Heart left ventricle (tissue), 16 donors: Measurements from ENCODE around the gene SCN2B. TPM values are rescaled to one million over a fixed set of nuclear protein-coding genes. Genes with fewer than 3 reads are reported as not detected.
"Not testable (repeated sequence)": the region's sequence is repeated elsewhere in the genome, so short reads cannot be mapped to it uniquely, and the experiment has no call there.

Source experiments
- ATAC-seq, 4 donors: fragments of 200-7000 bp; cut with Tn5 transposase; one replicate each; pipeline ENCODE4 v1.9.1; 2020 to 2022; ENCODE audit warnings: moderate library complexity in 4 of 4, mild to moderate bottlenecking in 3 of 4, moderate number of reproducible peaks in 1 of 4
- DNase-seq, 5 donors: peaks; one replicate each; pipeline ENCODE4 v3.0.0-alpha.2; 2020
- H3K27ac ChIP-seq, 12 donors: fragments of 200-600 bp; sonication (generic) in 4 of 12; one replicate each; pipeline versions ENCODE4 v1.5.0 to v1.8.0; 2016 to 2022; ENCODE audit warnings: mild to moderate bottlenecking in 2 of 12
- H3K27me3 ChIP-seq, 9 donors: fragments of 200-600 bp; sonication (generic) in 2 of 9; one replicate each; pipeline versions ENCODE4 v1.5.1 to v1.8.0; 2016 to 2022; ENCODE audit warnings: mild to moderate bottlenecking in 3 of 9
- H3K36me3 ChIP-seq, 9 donors: fragments of 200-600 bp; sonication (generic) in 2 of 9; one replicate each; pipeline versions ENCODE4 v1.5.0 to v1.8.0; 2018 to 2022; ENCODE audit warnings: mild to moderate bottlenecking in 2 of 9
- H3K4me1 ChIP-seq, 12 donors: fragments of 200-600 bp; sonication (generic) in 4 of 12; one replicate each; pipeline versions ENCODE4 v1.5.0 to v1.8.0; 2016 to 2022; ENCODE audit warnings: mild to moderate bottlenecking in 3 of 12
- H3K4me3 ChIP-seq, 12 donors: fragments of 200-600 bp; sonication (generic) in 4 of 12; one replicate each; pipeline versions ENCODE4 v1.5.0 to v1.8.0; 2017 to 2022; ENCODE audit warnings: mild to moderate bottlenecking in 9 of 12, moderate library complexity in 4 of 12
- H3K9me3 ChIP-seq, 12 donors: fragments of 200-600 bp; sonication (generic) in 4 of 12; one replicate each; pipeline versions ENCODE4 v1.5.0 to v1.8.0; 2016 to 2022; ENCODE audit warnings: mild to moderate bottlenecking in 1 of 12
- POLR2A ChIP-seq, 2 donors: fragments of 450-650 bp; IDR thresholded peaks; one replicate each; pipeline ENCODE4 v1.6.1; 2017; ENCODE audit warnings: antibody characterized with exemption in 2 of 2, mild to moderate bottlenecking in 2 of 2, moderate library complexity in 2 of 2
- WGBS, 4 donors: extraction: QIAGEN DNeasy Blood & Tissue Kit in 2 of 4; methylation state at CpG; one replicate each; pipeline versions ENCODE4 v1.1.5 to v1.1.7; 2013 to 2018; 5-methylcytosine and 5-hydroxymethylcytosine counted together
- intact Hi-C, 10 donors: fragments of 100-400 bp; cut with DNase I; formaldehyde crosslinking; loops; one replicate each; pipeline versions ENCODE4 v1.11.1 to v1.14.2; 2022
- polyA plus RNA-seq, 2 donors: library from polyadenylated mRNA; stranded (reverse); fragments of 200-250 nt; gene quantifications; one replicate each; pipeline ENCODE4 v1.2.3, GENCODE V29; 2013
- total RNA-seq, 9 donors: library from RNA; depleted of rRNA in 2 of 9; stranded (reverse); fragments of >200 nt in 2 of 9; fragmentation: NEBNext Ultra II Directional in 3 of 9; extraction: Animal tissue kit (Norgen Biotek cat#: 25700) in 3 of 9; gene quantifications; one replicate each; pipeline versions ENCODE4 v1.1.0 to v1.2.4, GENCODE V29; 2016 to 2023
- TF ChIP-seq, protein P1 (sequence below), 12 donors: fragments of 200-600 bp; sonication (generic) in 4 of 12; IDR thresholded peaks; one replicate each; pipeline versions ENCODE4 v1.5.0 to v1.8.0; 2018 to 2022; ENCODE audit warnings: antibody characterized with exemption in 12 of 12, mild to moderate bottlenecking in 5 of 12
- donor health status: ischemic (EF 13 %, LVEDD 7.1; RV severe dilation, severe dysfunction).
- donor health status: healthy with polysubstance abuse.
- donor health status: DM: no; HTN: yes; CAD: no.
- donor health status: DM: no; HTN: no; CAD: no.
- donor health status: ischemic (EF 25% LVEDD 6.9; RV normal size, moderate dysfunction).
- donor health status: ischemic (EF 25% LVEDD 5.7; RV mildly dilated, moderate dysfunction).
- donor health status: healthy.
- donor health status: DM: yes; HTN: yes; CAD: no.
- donor health status: ischemic (EF 35%, LVEDD 5.7; RV mildly dilated, moderate dysfunction).
- donor health status: nonischemic (EF 11% LVEDD 7.7; RV severe dilation, severe dysfunction).
- donor health status: DM: yes; HTN: yes; CAD: no.
- donor health status: PGD.
- donor health status: ischemic (EF 29% LVEDD 5.4; RV normal size, mild dysfunction).
- donor health status: nonischemic (EF 23%, LVEDD 6.1; RV moderate dilation, normal function).

Gene SCN2B
- total and polyA plus RNA-seq, 11 donors: 3.6 to 32.5 (median 11.8) TPM

DNA sequence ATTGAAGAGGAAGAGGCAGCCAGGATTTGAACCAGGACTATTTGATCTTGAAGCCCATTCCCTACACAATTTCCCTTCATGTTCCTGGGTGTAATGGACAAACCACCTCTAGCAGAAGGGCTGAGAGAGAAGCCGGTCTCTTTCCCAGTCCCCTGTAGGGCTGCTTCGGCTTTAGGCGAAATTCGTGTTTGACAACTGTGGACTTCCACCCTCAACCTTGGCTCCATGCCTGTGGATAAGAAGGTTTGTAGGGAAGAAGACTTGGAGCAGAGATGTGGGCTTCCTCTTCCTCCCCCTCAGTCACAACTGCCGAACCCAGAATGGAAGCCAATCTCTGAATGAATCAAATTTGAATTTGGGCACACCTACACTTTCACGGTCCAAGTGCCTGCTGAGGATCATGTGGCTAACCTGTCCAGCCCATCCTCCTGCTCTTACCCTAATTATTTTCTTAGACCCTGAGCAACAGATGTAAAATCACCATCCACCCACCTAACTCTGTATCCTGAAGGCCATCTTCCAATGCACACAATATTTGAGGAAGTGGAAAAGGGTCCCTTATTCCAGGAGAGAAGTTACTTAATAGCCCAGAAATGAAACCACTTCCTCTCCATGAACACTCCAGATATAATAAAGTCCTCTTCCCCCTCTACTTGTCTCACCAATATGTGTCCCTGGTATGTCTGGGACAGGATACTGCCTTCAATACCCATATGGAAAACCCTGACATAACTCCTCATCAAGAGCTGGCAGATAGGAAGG is 10.1 kb upstream of the SCN2B start:
- H3K27ac ChIP-seq: no peak overlapping the region
- peaks cover 0 to 37% (median 0%) of the 10 kb centered on the region in 12 donors for H3K4me1 ChIP-seq
- no peaks in the 10 kb centered on the region for H3K36me3 ChIP-seq
- no peaks in the 10 kb centered on the region for H3K9me3 ChIP-seq
- no peak for DNase-seq
- no peak for TF ChIP-seq POLR2A (IDR thresholded peaks at IDR 0.05)
- TF ChIP-seq, protein P1, sequence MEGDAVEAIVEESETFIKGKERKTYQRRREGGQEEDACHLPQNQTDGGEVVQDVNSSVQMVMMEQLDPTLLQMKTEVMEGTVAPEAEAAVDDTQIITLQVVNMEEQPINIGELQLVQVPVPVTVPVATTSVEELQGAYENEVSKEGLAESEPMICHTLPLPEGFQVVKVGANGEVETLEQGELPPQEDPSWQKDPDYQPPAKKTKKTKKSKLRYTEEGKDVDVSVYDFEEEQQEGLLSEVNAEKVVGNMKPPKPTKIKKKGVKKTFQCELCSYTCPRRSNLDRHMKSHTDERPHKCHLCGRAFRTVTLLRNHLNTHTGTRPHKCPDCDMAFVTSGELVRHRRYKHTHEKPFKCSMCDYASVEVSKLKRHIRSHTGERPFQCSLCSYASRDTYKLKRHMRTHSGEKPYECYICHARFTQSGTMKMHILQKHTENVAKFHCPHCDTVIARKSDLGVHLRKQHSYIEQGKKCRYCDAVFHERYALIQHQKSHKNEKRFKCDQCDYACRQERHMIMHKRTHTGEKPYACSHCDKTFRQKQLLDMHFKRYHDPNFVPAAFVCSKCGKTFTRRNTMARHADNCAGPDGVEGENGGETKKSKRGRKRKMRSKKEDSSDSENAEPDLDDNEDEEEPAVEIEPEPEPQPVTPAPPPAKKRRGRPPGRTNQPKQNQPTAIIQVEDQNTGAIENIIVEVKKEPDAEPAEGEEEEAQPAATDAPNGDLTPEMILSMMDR (IDR thresholded peaks at IDR 0.05): no peak
- intact Hi-C loops: no loop called here
- peak in 1 of 4 donors; percentile 24 for ATAC-seq
- 54 to 78% (median 65%) methylated on average over 6 of the region's 6 CpGs for WGBS, 4 donors
- H3K4me3 ChIP-seq: no peak overlapping the region
- H3K27me3 ChIP-seq: peaks cover 0 to 3% (median 0%) of the 10 kb centered on the region in 9 donors

DNA sequence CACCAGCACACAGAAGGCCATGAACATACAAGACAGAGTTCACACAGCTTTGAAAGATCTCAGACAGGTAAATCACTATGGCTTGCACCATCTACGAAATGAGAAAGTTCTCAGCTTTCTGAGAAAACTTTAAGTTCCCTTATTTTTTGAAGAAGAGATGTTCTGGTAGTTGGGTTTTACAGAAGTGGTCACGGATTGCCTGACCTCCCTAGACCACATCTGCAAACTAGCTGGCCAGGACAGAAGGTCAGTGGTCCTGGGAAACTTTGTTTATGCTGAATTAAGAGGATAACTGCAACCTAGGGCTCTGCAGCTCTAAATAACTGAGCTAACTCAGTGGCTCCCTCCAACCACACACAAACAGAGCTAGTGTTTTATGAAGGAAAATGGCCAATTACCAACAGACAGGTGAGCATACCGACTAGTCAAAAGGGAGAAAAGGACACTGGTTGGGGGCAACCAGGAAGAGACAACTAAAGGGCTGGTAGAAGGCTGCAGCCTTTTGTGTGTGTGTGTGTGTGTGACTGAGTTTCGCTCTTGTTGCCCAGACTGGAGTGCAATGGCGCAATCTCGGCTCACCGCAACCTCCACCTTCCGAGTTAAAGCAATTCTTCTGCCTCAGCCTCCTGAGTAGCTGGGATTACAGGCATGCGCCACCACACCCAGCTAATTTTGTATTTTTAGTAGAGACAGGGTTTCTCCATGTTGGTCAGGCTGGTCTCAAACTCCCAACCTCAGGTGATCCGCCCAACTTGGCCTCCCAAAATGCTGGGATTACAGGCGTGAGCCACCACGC is 8.5 kb upstream of the SCN2B start:
- intact Hi-C loops: no loop called here
- H3K4me3 ChIP-seq: no peak overlapping the region
- peaks cover 0 to 3% (median 0%) of the 10 kb centered on the region in 9 donors for H3K27me3 ChIP-seq
- peaks cover 0 to 48% (median 7%) of the 10 kb centered on the region in 12 donors for H3K4me1 ChIP-seq
- DNase-seq (no peak), ATAC-seq (no peak)
- no peaks in the 10 kb centered on the region for H3K9me3 ChIP-seq
- 92 to 94% (median 93%) methylated on average over 12 of the region's 12 CpGs for WGBS, 4 donors
- peak overlapping the region in 1 of 12 donors; percentile 27 for H3K27ac ChIP-seq
- no peaks in the 10 kb centered on the region for H3K36me3 ChIP-seq
- no peak for TF ChIP-seq POLR2A (IDR thresholded peaks at IDR 0.05)
- TF ChIP-seq, protein P1 (IDR thresholded peaks at IDR 0.05): no peak

DNA sequence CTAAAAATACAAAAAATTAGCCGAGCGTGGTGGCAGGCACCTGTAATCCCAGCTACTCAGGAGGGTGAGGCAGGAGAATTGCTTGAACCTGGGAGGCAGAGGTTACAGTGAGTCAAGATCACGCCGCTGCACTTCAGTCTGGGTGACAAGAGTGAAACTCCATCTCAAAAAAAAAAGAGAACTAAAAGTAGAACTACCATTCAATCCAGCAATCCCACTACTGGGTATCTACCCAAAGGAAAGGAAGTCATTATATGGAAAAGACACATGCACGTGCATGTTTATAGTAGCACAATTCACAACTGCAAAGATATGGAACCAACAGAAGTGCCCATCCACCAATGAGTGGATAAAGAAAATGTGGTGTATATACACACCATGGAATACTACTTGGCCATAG is 7.3 kb upstream of the SCN2B start:
- intact Hi-C loops, ATAC-seq, H3K4me3 ChIP-seq, H3K9me3 ChIP-seq, H3K27ac ChIP-seq, H3K36me3 ChIP-seq, DNase-seq, H3K27me3 ChIP-seq: not testable (repeated sequence)
- peaks cover 0 to 50% (median 9%) of the 10 kb centered on the region in 12 donors for H3K4me1 ChIP-seq
- 86 to 92% (median 89%) methylated on average over 5 of the region's 5 CpGs for WGBS, 4 donors

DNA sequence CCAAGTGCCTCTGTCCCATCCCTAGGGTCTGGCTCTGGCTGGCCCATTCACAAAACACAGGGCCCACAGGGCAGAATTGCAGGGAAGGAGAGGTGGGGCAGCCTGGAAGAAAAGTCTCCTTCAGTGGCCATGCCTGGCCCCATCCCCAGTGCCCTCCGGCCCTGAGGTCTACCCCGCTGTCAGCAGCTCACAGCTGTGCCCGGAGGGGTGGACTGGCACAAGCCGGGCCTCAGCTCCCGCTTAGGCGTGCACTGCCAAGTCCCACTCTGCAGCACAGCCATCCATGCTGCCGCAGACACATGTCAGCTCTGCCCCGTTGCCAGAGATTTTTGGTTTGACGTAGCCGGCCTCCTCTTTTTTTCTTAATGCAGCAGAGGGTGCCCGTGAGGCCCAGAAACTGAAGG is 3.9 kb upstream of the SCN2B start:
- Histone ChIP-seq H3K27ac (peak overlapping the region in 11 of 12 donors; percentile 31 to 86 (median 76)), H3K4me3 (peak overlapping the region in 3 of 12 donors; percentile 13 to 35 (median 25)), H3K9me3 (no peaks in the 10 kb centered on the region), H3K36me3 (no peaks in the 10 kb centered on the region), H3K4me1 (peaks cover 0 to 27% (median 9%) of the 10 kb centered on the region in 12 donors), H3K27me3 (no peaks in the 10 kb centered on the region)
- ATAC-seq (peak; percentile 95 to 98 (median 97)), DNase-seq (peak; percentile 81 to 92 (median 84))
- intact Hi-C loops: loop anchor here in 3 of 10 donors (1.0 to 2.0 kb wide), 2 partner anchors 14 to 15 kb away; no protein-coding TSS in a partner anchor
- TF ChIP-seq, protein P1 (IDR thresholded peaks at IDR 0.05): peak in 4 of 12 donors; percentile 10 to 36 (median 22)
- TF ChIP-seq POLR2A (IDR thresholded peaks at IDR 0.05): no peak
- 9 to 13% (median 11%) methylated on average over 7 to 11 of the region's 11 CpGs for WGBS, 4 donors
